KMS-11 (cell line): Measurements from ENCODE around the gene AKAP7.

ENCODE experiments used
- H2AFZ ChIP-seq: fragments of 200-600 bp; sonication (generic); 2 replicates; pipeline ENCODE4 v1.6.1; 2016; ENCODE audit warnings: antibody characterized with exemption, mixed run types, low read depth
- H3K27ac ChIP-seq: fragments of 200-600 bp; sonication (generic); 2 replicates; pipeline ENCODE4 v1.6.1; 2016; ENCODE audit warnings: mild to moderate bottlenecking, mixed run types
- H3K27me3 ChIP-seq: fragments of 200-600 bp; sonication (generic); 2 replicates; pipeline ENCODE4 v1.6.1; 2017; ENCODE audit warnings: mild to moderate bottlenecking, low read depth, mixed run types, moderate library complexity; ENCODE audit not compliant: insufficient read depth
- H3K36me3 ChIP-seq: fragments of 200-600 bp; sonication (generic); 2 replicates; pipeline ENCODE4 v1.6.1; 2017; ENCODE audit warnings: mild to moderate bottlenecking, mixed run types; ENCODE audit not compliant: insufficient read depth
- H3K4me1 ChIP-seq: fragments of 200-600 bp; sonication (generic); 2 replicates; pipeline ENCODE4 v1.6.1; 2016; ENCODE audit warnings: mild to moderate bottlenecking, low read depth, mixed run types; ENCODE audit not compliant: poor library complexity, severe bottlenecking
- H3K4me2 ChIP-seq: fragments of 200-600 bp; sonication (generic); 2 replicates; pipeline ENCODE4 v1.7.0; 2016; ENCODE audit warnings: mild to moderate bottlenecking, mixed run types
- H3K4me3 ChIP-seq: fragments of 200-600 bp; sonication (generic); IDR thresholded peaks from 2 replicates; pipeline ENCODE4 v1.6.1; 2017; ENCODE audit warnings: low read depth, low read length, mixed read lengths; ENCODE audit not compliant: insufficient read depth
- H3K79me2 ChIP-seq: fragments of 200-600 bp; sonication (generic); 2 replicates; pipeline ENCODE4 v1.6.1; 2016; ENCODE audit warnings: low read depth, mixed run types; ENCODE audit not compliant: insufficient read depth
- H3K9ac ChIP-seq: fragments of 200-600 bp; sonication (generic); 2 replicates; pipeline ENCODE4 v1.6.1; 2016; ENCODE audit warnings: mild to moderate bottlenecking, mixed run types
- H4K20me1 ChIP-seq: fragments of 200-600 bp; sonication (generic); 2 replicates; pipeline ENCODE4 v1.6.1; 2016; ENCODE audit warnings: mild to moderate bottlenecking, mixed run types; ENCODE audit not compliant: insufficient read depth
- CTCF ChIP-seq: fragments of 200-600 bp; sonication (generic); conservative IDR thresholded peaks from 2 replicates; pipeline ENCODE4 v1.6.1; 2017; ENCODE audit warnings: low read depth, mild to moderate bottlenecking, antibody characterized with exemption, low read length, moderate library complexity, mixed read lengths

Gene AKAP7

GRCh38 chr6:131213501-131213990 lies 78.3 kb downstream of the AKAP7 start:
- Histone ChIP-seq H2AFZ (no peak overlapping the region), H4K20me1 (no peaks in the 10 kb centered on the region), H3K27ac (no peak overlapping the region), H3K4me3 (no peak overlapping the region), H3K79me2 (no peaks in the 10 kb centered on the region), H3K4me2 (no peak overlapping the region), H3K36me3 (no peaks in the 10 kb centered on the region), H3K27me3 (no peaks in the 10 kb centered on the region), H3K9ac (no peak overlapping the region), H3K4me1 (no peaks in the 10 kb centered on the region)
- no peak for TF ChIP-seq CTCF

- no peak overlapping the region for H3K4me3 ChIP-seq
- no peaks in the 10 kb centered on the region for H3K27me3 ChIP-seq
- no peak overlapping the region for H2AFZ ChIP-seq
- TF ChIP-seq CTCF = no peak
- no peak overlapping the region for H3K9ac ChIP-seq
- H3K27ac ChIP-seq = no peak overlapping the region
- no peaks in the 10 kb centered on the region for H3K36me3 ChIP-seq
- no peak overlapping the region for H3K4me2 ChIP-seq
- H4K20me1 ChIP-seq = no peaks in the 10 kb centered on the region
- H3K79me2 ChIP-seq = no peaks in the 10 kb centered on the region
- H3K4me1 ChIP-seq = no peaks in the 10 kb centered on the region
Measured at GRCh38 chr6:131215219-131215618, 80.0 kb downstream of the AKAP7 start.

DNA sequence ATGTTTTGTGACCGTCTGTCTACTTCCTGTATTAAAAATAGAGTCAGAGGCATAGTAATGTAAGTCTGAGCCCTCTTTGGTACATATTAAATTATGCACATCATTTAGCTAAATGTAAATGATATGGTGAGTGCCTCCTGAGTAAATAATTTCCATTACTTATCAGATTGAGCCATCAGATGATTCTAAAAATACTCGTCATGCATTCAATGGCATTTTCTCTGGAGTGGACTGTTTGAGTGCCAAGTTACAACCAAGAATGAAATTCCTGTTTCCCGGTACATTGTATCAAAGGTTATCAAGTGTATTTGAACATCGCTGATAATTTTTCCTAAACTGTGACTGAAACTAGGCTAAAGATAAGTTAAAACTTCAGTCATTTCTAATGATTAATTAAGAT lies 81.0 kb downstream of the AKAP7 start:
- H3K4me2 ChIP-seq = no peak overlapping the region
- H2AFZ ChIP-seq = no peak overlapping the region
- H3K4me3 ChIP-seq = no peak overlapping the region
- no peaks in the 10 kb centered on the region for H3K4me1 ChIP-seq
- H3K27ac ChIP-seq = no peak overlapping the region
- H3K79me2 ChIP-seq = no peaks in the 10 kb centered on the region
- no peak overlapping the region for H3K9ac ChIP-seq
- no peaks in the 10 kb centered on the region for H3K27me3 ChIP-seq
- no peaks in the 10 kb centered on the region for H3K36me3 ChIP-seq
- no peaks in the 10 kb centered on the region for H4K20me1 ChIP-seq
- no peak for TF ChIP-seq CTCF

DNA sequence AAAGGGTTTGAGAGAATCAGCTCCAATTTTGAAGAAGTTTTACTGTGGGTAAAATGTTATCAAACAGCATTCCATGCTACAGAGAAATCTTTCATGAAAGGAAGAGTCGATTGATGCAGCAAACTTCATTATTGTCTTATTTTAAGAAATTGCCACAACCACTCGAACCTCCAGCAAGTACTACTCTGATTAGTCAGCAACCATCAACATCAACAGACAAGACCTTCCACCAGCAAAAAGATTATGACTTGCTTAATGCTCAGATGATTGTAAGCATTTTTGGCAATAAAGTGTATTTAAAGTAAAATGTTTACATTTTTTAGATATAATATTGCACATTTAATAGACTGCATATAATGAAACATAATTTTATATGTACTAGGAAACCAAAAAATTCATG lies 87.5 kb downstream of the AKAP7 start:
- TF ChIP-seq CTCF = no peak
- H3K36me3 ChIP-seq = no peaks in the 10 kb centered on the region
- H3K27me3 ChIP-seq = no peaks in the 10 kb centered on the region
- no peaks in the 10 kb centered on the region for H3K79me2 ChIP-seq
- H3K4me2 ChIP-seq = no peak overlapping the region
- H3K27ac ChIP-seq = no peak overlapping the region
- no peak overlapping the region for H3K9ac ChIP-seq
- no peaks in the 10 kb centered on the region for H3K4me1 ChIP-seq
- no peak overlapping the region for H2AFZ ChIP-seq
- no peak overlapping the region for H3K4me3 ChIP-seq
- H4K20me1 ChIP-seq = no peaks in the 10 kb centered on the region

- Histone ChIP-seq H3K4me1 (no peaks in the 10 kb centered on the region), H3K79me2 (no peaks in the 10 kb centered on the region), H3K4me2 (no peak overlapping the region), H3K9ac (no peak overlapping the region), H2AFZ (no peak overlapping the region), H3K27ac (no peak overlapping the region), H4K20me1 (no peaks in the 10 kb centered on the region), H3K27me3 (no peaks in the 10 kb centered on the region), H3K4me3 (no peak overlapping the region), H3K36me3 (no peaks in the 10 kb centered on the region)
- no peak for TF ChIP-seq CTCF
Measured at GRCh38 chr6:131223416-131223815, 88.1 kb downstream of the AKAP7 start.
